HepG2 (cell line): Measurements from ENCODE around the gene GOLGA8A. TPM values are rescaled to one million over a fixed set of nuclear protein-coding genes. Genes with fewer than 3 reads are reported as not detected.
A peak's percentile ranks its signal among the peaks of the same experiment; 100 is the strongest.

ENCODE experiments used
- CBX2 ChIP-seq, 2 experiments: fragments of 200-600 bp in 1 of 2; sonication (generic); formaldehyde crosslinking in 1 of 2; IDR thresholded peaks; 2 replicates each; pipeline versions ENCODE4 v1.7.0 to v1.8.1; 2018 to 2022; ENCODE audit warnings: low read depth in 2 of 2, low read length in 1 of 2, mild to moderate bottlenecking in 1 of 2, missing genetic modification reagents in 1 of 2
- DNMT3B ChIP-seq: conservative IDR thresholded peaks from 2 replicates; pipeline ENCODE4 v1.6.1; 2016; ENCODE audit warnings: missing biosample characterization, control low read depth
- KAT8 ChIP-seq: IDR thresholded peaks from 2 replicates; pipeline ENCODE4 v1.6.1; 2016; ENCODE audit warnings: missing genetic modification reagents, missing compliant biosample characterization
- KDM2A ChIP-seq: sonication (generic); formaldehyde crosslinking; IDR thresholded peaks from 2 replicates; pipeline ENCODE4 v1.4.0; 2020; ENCODE audit warnings: low read depth, missing genetic modification reagents, borderline replicate concordance
- KLF11 ChIP-seq: IDR thresholded peaks from 2 replicates; pipeline ENCODE4 v1.6.1; 2016; ENCODE audit warnings: missing compliant biosample characterization
- ONECUT2 ChIP-seq: sonication (generic); formaldehyde crosslinking; IDR thresholded peaks from 2 replicates; pipeline ENCODE4 v1.4.0; 2020; ENCODE audit warnings: missing genetic modification reagents
- REXO4 ChIP-seq: sonication (generic); formaldehyde crosslinking; IDR thresholded peaks from 2 replicates; pipeline ENCODE4 v1.8.0; 2022; ENCODE audit warnings: missing genetic modification reagents, mild to moderate bottlenecking, borderline replicate concordance
- SALL1 ChIP-seq: sonication (generic); formaldehyde crosslinking; IDR thresholded peaks from 2 replicates; pipeline ENCODE4 v1.8.0; 2022; ENCODE audit warnings: mild to moderate bottlenecking, missing genetic modification reagents
- SCMH1 ChIP-seq: sonication (generic); formaldehyde crosslinking; IDR thresholded peaks from 2 replicates; pipeline ENCODE4 v1.9.0; 2021; ENCODE audit warnings: missing genetic modification reagents, mild to moderate bottlenecking, borderline replicate concordance
- TCF12 ChIP-seq, 2 experiments: fragments of 450-650 bp in 1 of 2; sonication (generic) in 1 of 2; formaldehyde crosslinking in 1 of 2; IDR thresholded peaks; 2 replicates each; pipeline versions ENCODE4 v1.6.1 to v1.8.0; 2017 to 2022; ENCODE audit warnings: antibody characterized with exemption in 1 of 2, mild to moderate bottlenecking in 1 of 2, missing genetic modification reagents in 1 of 2, moderate library complexity in 1 of 2
- ZNF138 ChIP-seq: sonication (generic); formaldehyde crosslinking; IDR thresholded peaks from 2 replicates; pipeline ENCODE4 v1.5.0; 2020; ENCODE audit warnings: mild to moderate bottlenecking, low read depth, missing genetic modification reagents
- ZNF335 ChIP-seq: sonication (generic); formaldehyde crosslinking; IDR thresholded peaks from 2 replicates; pipeline ENCODE4 v1.4.0; 2020; ENCODE audit warnings: missing genetic modification reagents
- ZNF607 ChIP-seq: sonication (generic); formaldehyde crosslinking; IDR thresholded peaks from 2 replicates; pipeline ENCODE4 v1.5.1; 2020; ENCODE audit warnings: missing genetic modification reagents, mild to moderate bottlenecking, borderline replicate concordance
- ZNF614 ChIP-seq: IDR thresholded peaks from 2 replicates; pipeline ENCODE4 v1.6.1; 2018; ENCODE audit warnings: missing biosample characterization, missing genetic modification reagents, inconsistent platforms, borderline replicate concordance
- polyA plus RNA-seq, 8 experiments: library from polyadenylated mRNA; depleted of rRNA in 3 of 8; stranded (reverse) in 7 of 8; unstranded in 1 of 8; fragments of >200 nt; fragmentation: Illumina TruSeq in 4 of 8; extraction: Trizol in 4 of 8; gene quantifications; 2 replicates each; pipeline versions ENCODE4 v1.2.1 to v1.2.3, GENCODE V29; 2011 to 2016; ENCODE audit warnings: low read depth in 4 of 8, missing spikeins in 1 of 8, mixed read lengths in 1 of 8; ENCODE audit not compliant: insufficient read depth in 1 of 8
- total RNA-seq, 5 experiments: library from RNA; depleted of rRNA; stranded (reverse); fragments of >200 nt; fragmentation: Illumina TruSeq; extraction: Trizol; gene quantifications; 2 replicates each; pipeline ENCODE4 v1.2.3, GENCODE V29; 2016; ENCODE audit warnings: low read depth in 1 of 5
- TF ChIP-seq, protein P1 (sequence below): sonication (generic); formaldehyde crosslinking; IDR thresholded peaks from 2 replicates; pipeline ENCODE4 v1.4.0; 2020; ENCODE audit warnings: missing genetic modification reagents
- TF ChIP-seq, protein P2 (sequence below): sonication (generic); formaldehyde crosslinking; IDR thresholded peaks from 2 replicates; pipeline ENCODE4 v1.8.1; 2023; ENCODE audit warnings: mild to moderate bottlenecking, moderate library complexity, missing genetic modification reagents
- TF ChIP-seq, protein P3 (sequence below): sonication (generic); formaldehyde crosslinking; IDR thresholded peaks from 2 replicates; pipeline ENCODE4 v1.4.0; 2020; ENCODE audit warnings: missing genetic modification reagents, borderline replicate concordance
- TF ChIP-seq, protein P4 (sequence below): sonication (generic); formaldehyde crosslinking; IDR thresholded peaks from 2 replicates; pipeline ENCODE4 v1.8.0; 2022; ENCODE audit warnings: missing genetic modification reagents, mild to moderate bottlenecking, inconsistent platforms, borderline replicate concordance
- TF ChIP-seq, protein P5 (sequence below): sonication (generic); formaldehyde crosslinking; IDR thresholded peaks from 2 replicates; pipeline ENCODE4 v1.4.0; 2020; ENCODE audit warnings: missing genetic modification reagents

GOLGA8A gene
- total and polyA plus RNA-seq, 2 of the 13 experiments (the other 11 are each of a cell fraction or from before 2014, with no cell fraction given), result 17.1 to 43.7 TPM

DNA sequence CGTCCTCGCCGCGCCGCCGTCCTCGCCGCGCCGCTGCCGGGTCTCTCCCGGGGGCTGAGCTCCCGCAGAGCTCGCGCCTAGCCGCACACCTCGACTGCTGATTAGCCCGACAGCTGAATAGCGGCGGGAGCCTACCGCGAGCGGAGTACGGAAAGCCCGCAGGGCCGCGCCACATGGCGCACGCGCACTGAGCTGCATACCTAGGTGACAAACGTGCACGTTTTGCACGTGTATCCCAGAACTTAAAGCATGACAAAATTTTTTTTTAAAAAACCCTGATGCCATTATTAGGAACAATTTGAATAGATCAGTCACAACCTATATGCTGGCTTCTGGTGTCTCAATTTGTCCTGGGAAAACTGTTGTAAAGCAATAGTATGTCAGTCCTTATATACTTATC lies at the start of gene GOLGA8A (continued):
- TF ChIP-seq, protein P1, sequence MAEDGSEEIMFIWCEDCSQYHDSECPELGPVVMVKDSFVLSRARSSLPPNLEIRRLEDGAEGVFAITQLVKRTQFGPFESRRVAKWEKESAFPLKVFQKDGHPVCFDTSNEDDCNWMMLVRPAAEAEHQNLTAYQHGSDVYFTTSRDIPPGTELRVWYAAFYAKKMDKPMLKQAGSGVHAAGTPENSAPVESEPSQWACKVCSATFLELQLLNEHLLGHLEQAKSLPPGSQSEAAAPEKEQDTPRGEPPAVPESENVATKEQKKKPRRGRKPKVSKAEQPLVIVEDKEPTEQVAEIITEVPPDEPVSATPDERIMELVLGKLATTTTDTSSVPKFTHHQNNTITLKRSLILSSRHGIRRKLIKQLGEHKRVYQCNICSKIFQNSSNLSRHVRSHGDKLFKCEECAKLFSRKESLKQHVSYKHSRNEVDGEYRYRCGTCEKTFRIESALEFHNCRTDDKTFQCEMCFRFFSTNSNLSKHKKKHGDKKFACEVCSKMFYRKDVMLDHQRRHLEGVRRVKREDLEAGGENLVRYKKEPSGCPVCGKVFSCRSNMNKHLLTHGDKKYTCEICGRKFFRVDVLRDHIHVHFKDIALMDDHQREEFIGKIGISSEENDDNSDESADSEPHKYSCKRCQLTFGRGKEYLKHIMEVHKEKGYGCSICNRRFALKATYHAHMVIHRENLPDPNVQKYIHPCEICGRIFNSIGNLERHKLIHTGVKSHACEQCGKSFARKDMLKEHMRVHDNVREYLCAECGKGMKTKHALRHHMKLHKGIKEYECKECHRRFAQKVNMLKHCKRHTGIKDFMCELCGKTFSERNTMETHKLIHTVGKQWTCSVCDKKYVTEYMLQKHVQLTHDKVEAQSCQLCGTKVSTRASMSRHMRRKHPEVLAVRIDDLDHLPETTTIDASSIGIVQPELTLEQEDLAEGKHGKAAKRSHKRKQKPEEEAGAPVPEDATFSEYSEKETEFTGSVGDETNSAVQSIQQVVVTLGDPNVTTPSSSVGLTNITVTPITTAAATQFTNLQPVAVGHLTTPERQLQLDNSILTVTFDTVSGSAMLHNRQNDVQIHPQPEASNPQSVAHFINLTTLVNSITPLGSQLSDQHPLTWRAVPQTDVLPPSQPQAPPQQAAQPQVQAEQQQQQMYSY (CRISPR knock-in tag), result peak; percentile 47; the same call in 1 of the 2 replicates
- TF ChIP-seq, protein P2, sequence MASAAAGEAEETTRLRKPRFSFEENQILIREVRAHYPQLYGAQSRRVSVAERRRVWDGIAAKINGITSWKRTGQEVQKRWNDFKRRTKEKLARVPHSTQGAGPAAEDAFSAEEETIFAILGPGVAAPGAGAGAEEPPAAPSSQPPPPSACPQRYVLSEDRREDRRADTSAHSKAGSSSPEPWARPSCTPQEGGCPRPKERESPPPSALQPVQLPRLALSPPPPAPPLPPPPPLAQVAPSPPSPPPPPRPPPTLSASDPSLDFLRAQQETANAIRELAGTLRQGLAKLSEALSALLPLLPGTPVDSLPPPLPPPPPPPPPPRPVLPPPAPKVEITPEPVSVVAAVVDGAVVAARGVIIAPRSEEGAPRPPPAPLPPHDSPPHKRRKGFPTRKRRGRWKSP, result peak; percentile 59; the same call in 1 of the 2 replicates
- TF ChIP-seq ZNF138 (CRISPR knock-in tag) (no peak), CBX2 (IDR thresholded peaks at IDR 0.05; ENCODE audit: low read depth, low read length) (no peak), CBX2 (CRISPR knock-in tag; IDR thresholded peaks at IDR 0.05; ENCODE audit: low read depth) (no peak), TCF12 (IDR thresholded peaks at IDR 0.05) (no peak), TCF12 (CRISPR knock-in tag; IDR thresholded peaks at IDR 0.05) (no peak), ZNF614 (CRISPR knock-in tag) (0 out of 2 replicates have a peak, but pooled peaks have one; percentile 36), SCMH1 (CRISPR knock-in tag) (no peak), REXO4 (no peak), KAT8 (CRISPR knock-in tag) (peak; percentile 54), ONECUT2 (CRISPR knock-in tag) (peak; percentile 47; the same call in 1 of the 2 replicates), KLF11 (peak; percentile 62; the same call in 1 of the 2 replicates), ZNF335 (CRISPR knock-in tag) (0 out of 2 replicates have a peak, but pooled peaks have one; percentile 30), ZNF607 (CRISPR knock-in tag) (peak; percentile 81), DNMT3B (CRISPR knock-in tag) (0 out of 2 replicates have a peak, but pooled peaks have one; percentile 50), KDM2A (CRISPR knock-in tag) (peak; percentile 73; the same call in 1 of the 2 replicates), SALL1 (CRISPR knock-in tag) (peak; percentile 69)
- TF ChIP-seq, protein P3, sequence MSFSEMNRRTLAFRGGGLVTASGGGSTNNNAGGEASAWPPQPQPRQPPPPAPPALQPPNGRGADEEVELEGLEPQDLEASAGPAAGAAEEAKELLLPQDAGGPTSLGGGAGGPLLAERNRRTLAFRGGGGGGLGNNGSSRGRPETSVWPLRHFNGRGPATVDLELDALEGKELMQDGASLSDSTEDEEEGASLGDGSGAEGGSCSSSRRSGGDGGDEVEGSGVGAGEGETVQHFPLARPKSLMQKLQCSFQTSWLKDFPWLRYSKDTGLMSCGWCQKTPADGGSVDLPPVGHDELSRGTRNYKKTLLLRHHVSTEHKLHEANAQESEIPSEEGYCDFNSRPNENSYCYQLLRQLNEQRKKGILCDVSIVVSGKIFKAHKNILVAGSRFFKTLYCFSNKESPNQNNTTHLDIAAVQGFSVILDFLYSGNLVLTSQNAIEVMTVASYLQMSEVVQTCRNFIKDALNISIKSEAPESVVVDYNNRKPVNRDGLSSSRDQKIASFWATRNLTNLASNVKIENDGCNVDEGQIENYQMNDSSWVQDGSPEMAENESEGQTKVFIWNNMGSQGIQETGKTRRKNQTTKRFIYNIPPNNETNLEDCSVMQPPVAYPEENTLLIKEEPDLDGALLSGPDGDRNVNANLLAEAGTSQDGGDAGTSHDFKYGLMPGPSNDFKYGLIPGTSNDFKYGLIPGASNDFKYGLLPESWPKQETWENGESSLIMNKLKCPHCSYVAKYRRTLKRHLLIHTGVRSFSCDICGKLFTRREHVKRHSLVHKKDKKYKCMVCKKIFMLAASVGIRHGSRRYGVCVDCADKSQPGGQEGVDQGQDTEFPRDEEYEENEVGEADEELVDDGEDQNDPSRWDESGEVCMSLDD, result 0 out of 2 replicates have a peak, but pooled peaks have one; percentile 70
- TF ChIP-seq, protein P4, sequence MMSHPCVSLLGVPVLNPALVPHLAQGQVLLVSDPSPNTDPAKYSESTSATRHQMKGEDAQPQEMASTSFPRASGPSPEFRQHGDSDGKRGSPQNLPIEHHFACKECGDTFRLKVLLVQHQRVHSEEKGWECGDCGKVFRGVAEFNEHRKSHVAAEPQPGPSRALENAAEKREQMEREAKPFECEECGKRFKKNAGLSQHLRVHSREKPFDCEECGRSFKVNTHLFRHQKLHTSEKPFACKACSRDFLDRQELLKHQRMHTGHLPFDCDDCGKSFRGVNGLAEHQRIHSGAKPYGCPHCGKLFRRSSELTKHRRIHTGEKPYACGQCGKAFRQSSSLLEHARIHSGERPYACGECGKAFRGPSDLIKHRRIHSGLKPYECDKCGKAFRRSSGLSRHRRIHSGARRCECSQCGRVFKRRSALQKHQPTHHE (CRISPR knock-in tag), result no peak; the same call in 1 of the 2 replicates
- TF ChIP-seq, protein P5, sequence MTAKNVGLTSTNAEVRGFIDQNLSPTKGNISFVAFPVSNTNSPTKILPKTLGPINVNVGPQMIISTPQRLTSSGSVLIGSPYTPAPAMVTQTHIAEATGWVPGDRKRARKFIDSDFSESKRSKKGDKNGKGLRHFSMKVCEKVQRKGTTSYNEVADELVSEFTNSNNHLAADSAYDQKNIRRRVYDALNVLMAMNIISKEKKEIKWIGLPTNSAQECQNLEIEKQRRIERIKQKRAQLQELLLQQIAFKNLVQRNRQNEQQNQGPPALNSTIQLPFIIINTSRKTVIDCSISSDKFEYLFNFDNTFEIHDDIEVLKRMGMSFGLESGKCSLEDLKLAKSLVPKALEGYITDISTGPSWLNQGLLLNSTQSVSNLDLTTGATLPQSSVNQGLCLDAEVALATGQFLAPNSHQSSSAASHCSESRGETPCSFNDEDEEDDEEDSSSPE (CRISPR knock-in tag), result peak; percentile 89
